ENCODE measurements around the gene SLCO4A1. TPM values are rescaled to one million over a fixed set of nuclear protein-coding genes. Genes with fewer than 3 reads are reported as not detected.

SLCO4A1 gene
- total and polyA plus RNA-seq, 9 of the 15 experiments (the other 6 are each of a cell fraction or from before 2014, with no cell fraction given): 1.6 to 21.9 (median 12.8) TPM

GRCh38 chr20:62614085-62614960 lies 28.0 kb upstream of the SLCO4A1 start:
- ATAC-seq: no peak
- Histone ChIP-seq H3K27me3 (ENCODE audit: control insufficient read depth in 2 of 2, insufficient read depth in 2 of 2, low read length in 2 of 2) (peaks cover 21 to 47% of the 10 kb centered on the region in 2 experiments), H3K4me2 (ENCODE audit: insufficient read depth, low read length) (no peak overlapping the region), H3K9me3 (replicated peaks; ENCODE audit: control insufficient read depth, insufficient read depth, low read depth, low read length) (peaks cover 9% of the 10 kb centered on the region), H3K9ac (ENCODE audit: insufficient read depth in 1 of 2, low read depth in 2 of 2, low read length in 2 of 2) (no peak overlapping the region), H3K27ac (ENCODE audit: extremely low read depth, low read depth, low read length) (no peak overlapping the region), H3K4me1 (replicated peaks in 1 of 2; ENCODE audit: control insufficient read depth in 2 of 2, insufficient read depth in 2 of 2, low read length in 2 of 2) (peaks cover 0 to 41% of the 10 kb centered on the region in 2 experiments; a peak in 2 of 5 replicates), H3K9me1 (ENCODE audit: control insufficient read depth, insufficient read depth, low read length) (no peaks in the 10 kb centered on the region), H3K36me3 (ENCODE audit: control insufficient read depth, insufficient read depth, low read length) (no peaks in the 10 kb centered on the region), H4K20me1 (replicated peaks; ENCODE audit: control insufficient read depth, insufficient read depth, low read length) (peaks cover 3% of the 10 kb centered on the region; the same call in 1 of the 2 replicates), H2AFZ (ENCODE audit: low read depth, low read length) (no peak overlapping the region), H3K4me3 (no peak overlapping the region), H3K79me2 (ENCODE audit: control insufficient read depth, insufficient read depth, low read length) (no peaks in the 10 kb centered on the region)
- intact Hi-C loops (cut with micrococcal nuclease): no loop called here
- BruUV-seq (replicated peaks): no TSS peak
- FAIRE-seq: no peak
- in situ Hi-C loops (cut with MboI): loop anchor here (5.0 to 10.0 kb wide), 3 partner anchors 112 to 310 kb away; partner anchors contain the start of gene ADRM1
- ChIA-PET POLR2A (interaction anchor here (0.6 to 1.4 kb wide), 2 partner anchors 9 to 59 kb away, joined by 3 to 5 read pairs; no protein-coding TSS in a partner anchor), CTCF (ENCODE audit: low intra/inter-chr PET ratio) (no interaction called here)
- no peak for DNase-seq (ENCODE audit: extremely low read depth in 1 of 4, low spot score in 3 of 4)
- WGBS (ENCODE audit: insufficient coverage, low coverage, missing lambda C conversion rate): 14% methylated on average over 36 of the region's 36 CpGs
- no peak for TF ChIP-seq CHD1 (IDR thresholded peaks at IDR 0.05; ENCODE audit: low read length)
- TF ChIP-seq ZNF830 (CRISPR knock-in tag; IDR thresholded peaks at IDR 0.05): no peak
- TF ChIP-seq ZBTB49 (CRISPR knock-in tag; IDR thresholded peaks at IDR 0.05; ENCODE audit: borderline replicate concordance): no peak
- TF ChIP-seq PBX2 (CRISPR knock-in tag; IDR thresholded peaks at IDR 0.05; ENCODE audit: low read depth): no peak
- TF ChIP-seq PBX2 (tag; conservative IDR thresholded peaks at IDR 0.05; ENCODE audit: low read depth): peak; percentile 60
- TF ChIP-seq ARHGAP35 (IDR thresholded peaks at IDR 0.05; ENCODE audit: partially characterized antibody): no peak
- no peak for TF ChIP-seq ZFP36 (IDR thresholded peaks at IDR 0.05; ENCODE audit: low read depth, low read length, partially characterized antibody)
- no peak for TF ChIP-seq ETS1 (conservative IDR thresholded peaks at IDR 0.05; ENCODE audit: control insufficient read depth, low read depth, low read length)
- no peak for TF ChIP-seq AFF1 (IDR thresholded peaks at IDR 0.05; ENCODE audit: low read depth in 1 of 2, partially characterized antibody in 2 of 2)

Measured in K562 (cell line).